HTERT RPE-1 (cell line): Measurements from ENCODE around the gene CTNS.

Experiments
- in situ Hi-C: fragments of 300-500 bp; cut with MboI; formaldehyde crosslinking; loops from 4 replicates; pipeline ENCODE4 v1.14.3; 2020; ENCODE audit warnings: low sequenced_read_pairs

CTNS gene

DNA sequence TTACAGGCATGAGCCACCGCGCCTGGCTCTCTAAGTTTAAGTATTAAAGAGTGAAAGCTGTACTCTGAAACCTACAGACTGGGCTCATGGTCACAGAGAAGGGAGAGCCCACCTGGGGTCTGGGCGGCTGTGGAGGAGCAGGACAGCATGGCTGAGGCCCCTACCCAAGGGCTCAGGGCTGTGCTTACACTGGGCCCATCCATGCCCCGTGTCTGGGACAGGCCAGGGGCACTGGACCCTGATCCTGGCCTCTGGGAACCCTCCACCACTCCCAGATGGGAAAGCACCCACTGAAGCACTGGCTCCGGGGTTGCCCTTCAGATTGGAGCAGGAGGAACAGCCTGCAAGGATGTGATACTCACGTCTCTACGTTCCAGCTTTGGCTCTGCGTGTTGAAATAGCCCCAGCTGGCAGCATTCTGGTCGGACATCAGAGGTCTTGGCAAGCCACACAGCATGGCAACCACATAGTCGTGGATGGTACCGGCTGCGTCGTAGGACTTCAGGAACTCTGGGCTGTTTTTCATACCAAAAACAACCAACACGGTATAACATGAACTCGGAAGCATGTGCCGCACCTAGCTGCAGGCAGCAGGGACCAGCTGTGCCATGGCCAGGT is 13.5 kb upstream of the CTNS start:
- in situ Hi-C loops: no loop called here

DNA sequence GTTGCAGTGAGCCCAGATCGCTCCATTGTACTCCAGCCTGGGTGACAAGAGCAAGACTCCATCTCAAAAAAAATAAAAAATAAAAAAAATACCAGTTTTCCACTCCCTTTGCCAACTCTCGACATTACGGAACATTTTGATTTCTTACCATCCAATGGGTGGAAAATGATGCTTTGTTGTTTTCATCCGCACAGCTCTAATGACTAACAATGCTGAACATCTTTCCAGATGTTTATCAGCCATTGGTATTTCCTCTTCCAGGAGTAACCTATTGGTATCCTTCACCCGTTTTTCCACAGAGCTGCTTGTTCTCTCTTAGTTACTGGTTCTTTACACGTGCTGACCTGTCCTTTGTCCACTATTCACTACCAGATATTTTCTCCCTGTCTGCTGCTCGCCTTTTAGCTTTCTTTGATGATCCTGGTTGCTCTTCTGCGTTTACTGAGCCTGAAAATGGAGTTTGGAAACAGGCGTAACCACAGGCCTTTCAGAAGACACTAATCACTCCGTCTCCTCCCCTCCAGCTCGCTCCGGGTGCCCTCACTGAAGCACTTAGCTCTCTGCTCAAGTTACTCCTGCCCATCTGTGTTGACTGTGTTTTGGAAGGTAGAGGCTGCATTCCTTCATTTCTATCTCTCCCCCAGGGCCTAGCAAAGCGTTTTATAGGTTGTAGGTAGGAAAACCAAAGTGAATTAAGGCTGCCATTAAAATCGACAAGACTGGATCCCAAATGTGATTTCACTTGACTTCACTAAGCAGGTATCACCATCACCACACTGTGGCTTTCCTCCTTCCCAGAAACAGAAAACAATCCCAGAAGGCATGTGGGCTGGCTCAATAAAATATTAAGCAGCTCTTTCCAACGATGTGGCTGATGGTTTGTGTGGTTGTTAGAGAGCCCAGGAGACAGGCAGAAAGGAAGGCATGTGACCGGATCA is 9.5 kb upstream of the CTNS start:
- in situ Hi-C loops: no loop called here

DNA sequence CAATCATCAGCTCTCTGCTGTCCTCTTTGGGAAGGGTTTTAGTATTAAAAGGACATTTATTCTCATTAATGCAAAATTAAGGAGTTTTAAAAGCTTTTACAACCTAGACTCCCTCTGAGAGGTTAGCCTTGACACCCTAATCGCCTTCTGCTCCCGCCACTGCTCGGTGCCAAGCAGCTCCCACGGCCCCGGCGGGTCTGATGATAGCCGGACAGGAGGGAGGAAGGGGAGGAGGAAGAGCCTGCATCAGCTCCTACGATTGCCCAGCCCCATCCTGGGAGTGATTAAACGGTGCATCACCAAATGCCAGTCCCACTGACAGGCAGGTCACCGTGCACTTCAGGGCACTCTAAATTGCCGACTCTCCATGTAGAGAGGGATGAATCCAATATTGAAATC is 8.8 kb upstream of the CTNS start:
- in situ Hi-C loops: no loop called here

DNA sequence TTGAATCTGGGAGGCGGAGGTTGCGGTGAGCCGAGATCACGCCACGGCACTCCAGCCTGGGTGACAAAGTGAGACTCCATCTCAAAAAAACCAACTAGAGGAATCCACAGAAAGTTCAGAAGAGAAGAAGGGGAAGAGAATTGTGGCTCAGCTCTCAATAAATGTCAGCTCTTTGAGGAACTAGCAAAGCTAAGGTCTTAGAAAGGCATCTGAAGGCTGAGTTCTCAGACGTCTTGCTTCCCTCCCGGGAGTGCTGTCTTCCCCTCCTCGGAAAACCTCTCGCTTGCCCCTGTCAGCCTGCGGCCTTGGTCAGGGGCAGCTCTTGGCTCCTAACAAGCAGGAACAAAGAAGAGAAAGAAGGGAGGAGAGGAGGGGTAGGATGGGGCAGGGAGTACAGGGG is 5.8 kb upstream of the CTNS start:
- in situ Hi-C loops: no loop called here

DNA sequence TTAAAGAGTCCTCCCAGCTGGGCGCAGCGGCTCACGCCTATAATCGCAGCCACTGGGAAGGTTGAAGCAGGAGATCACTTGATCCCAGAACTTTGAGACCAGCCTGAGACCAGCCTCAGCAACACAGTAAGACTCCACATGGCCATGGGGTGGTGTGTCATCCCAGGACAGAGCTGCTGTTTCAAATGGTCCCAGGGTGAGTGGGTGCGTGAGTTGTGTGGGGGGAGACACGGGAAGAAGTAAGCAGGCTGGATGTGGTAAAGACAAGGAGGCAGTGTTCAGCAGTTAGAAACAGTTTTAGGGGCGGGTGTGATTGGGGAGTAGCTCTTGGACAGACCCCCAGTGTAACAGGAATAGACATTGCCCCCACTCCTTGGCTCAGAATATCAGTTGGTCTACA is 4.3 kb upstream of the CTNS start:
- in situ Hi-C loops: no loop called here

DNA sequence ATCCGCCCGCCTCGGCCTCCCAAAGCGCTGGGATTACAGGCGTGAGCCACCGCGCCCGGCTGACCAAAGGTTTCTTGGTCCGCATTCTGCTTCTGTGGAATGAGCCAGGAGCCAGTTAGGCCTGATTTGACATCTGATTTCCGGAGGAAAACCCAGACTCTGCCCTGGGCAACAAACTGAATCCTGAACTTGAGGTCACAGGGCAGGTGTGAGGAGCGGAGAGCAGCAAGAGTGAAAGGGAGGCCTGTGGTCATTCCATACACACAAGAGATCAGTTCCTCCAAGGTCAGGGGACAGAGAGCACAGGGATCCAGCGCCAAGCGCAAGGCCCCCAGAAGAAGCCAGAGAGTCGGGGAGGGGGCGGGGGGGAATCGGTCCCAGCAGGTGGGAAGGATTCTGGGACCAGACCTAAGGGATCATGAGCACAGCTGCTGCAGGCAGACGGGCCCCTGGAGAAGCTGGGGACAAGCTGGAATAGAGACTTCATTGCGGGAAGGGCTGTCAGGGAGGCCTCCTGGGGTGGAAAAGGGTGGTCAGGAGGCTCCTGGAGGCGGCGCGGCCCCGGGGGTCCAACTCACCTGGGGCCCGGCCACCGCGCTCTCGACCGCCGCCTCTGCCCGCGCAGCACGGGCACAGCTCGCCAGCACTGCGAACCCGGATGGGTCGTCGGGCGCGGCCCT is 946 bp upstream of the CTNS start:
- in situ Hi-C loops: no loop called here

DNA sequence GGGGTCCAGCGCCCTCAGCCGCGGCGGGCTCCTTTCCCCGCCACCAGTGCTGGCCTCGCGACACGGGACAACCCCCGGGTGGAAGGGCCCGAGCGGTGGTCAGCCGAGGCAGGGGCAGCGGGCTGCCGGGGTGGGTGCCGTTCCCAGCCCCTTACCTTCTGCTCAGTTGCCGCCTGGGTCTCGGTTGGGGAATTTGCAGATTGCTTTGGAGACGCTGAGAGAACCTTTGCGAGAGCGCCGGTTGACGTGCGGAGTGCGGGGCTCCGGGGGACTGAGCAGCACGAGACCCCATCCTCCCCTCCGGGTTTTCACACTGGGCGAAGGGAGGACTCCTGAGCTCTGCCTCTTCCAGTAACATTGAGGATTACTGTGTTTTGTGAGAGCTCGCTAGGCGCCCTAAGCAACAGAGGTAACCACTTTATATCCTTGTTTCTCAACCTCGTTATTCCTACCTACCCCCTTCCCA is 381 bp downstream of the CTNS start:
- in situ Hi-C loops: no loop called here

DNA sequence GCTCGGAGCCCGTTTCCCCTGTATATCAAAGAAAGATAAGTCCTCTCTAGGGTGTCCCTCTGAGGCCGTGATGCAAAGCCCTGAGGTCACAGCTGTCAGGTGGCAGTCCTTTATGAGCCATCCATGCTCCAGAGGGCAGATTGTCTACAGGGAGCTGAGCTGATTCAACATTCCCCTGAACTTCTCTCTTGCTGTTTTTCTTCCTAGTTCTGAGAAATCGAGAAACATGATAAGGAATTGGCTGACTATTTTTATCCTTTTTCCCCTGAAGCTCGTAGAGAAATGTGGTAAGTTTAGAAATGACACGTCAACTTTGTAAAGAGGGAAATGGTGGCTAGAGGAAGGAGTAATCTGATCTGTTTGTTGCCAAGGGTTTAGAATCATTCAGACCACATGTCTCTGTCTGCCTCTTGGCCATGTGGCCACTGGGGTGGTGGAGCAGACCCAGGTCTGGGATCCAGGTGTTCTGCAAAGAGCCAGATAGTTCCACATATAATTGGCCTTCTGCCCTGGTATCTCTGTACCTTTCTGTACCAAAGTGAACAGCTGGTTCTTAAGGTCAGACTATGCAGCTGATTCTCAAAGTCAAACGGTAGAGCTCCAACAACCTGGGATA is 3.5 kb downstream of the CTNS start:
- in situ Hi-C loops: no loop called here

DNA sequence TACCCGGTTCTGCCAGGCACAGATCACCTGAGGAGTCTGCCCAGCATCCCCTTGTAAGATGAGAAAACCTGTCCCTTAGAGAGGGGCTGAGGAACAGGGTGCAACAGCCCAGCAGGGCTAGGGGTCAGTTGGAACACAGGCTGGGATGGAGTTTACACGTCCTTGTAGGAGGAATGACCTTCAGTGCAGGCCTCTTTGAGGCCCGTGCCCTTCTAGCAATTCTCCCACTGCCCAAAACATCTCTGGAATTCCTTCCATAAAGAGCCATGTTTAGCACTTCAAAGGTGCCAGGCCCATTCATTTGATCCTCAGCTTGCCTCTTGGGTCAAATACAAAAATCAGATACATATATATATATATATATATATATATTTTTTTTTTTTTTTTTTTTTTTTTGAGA is 4.5 kb downstream of the CTNS start:
- in situ Hi-C loops: no loop called here

DNA sequence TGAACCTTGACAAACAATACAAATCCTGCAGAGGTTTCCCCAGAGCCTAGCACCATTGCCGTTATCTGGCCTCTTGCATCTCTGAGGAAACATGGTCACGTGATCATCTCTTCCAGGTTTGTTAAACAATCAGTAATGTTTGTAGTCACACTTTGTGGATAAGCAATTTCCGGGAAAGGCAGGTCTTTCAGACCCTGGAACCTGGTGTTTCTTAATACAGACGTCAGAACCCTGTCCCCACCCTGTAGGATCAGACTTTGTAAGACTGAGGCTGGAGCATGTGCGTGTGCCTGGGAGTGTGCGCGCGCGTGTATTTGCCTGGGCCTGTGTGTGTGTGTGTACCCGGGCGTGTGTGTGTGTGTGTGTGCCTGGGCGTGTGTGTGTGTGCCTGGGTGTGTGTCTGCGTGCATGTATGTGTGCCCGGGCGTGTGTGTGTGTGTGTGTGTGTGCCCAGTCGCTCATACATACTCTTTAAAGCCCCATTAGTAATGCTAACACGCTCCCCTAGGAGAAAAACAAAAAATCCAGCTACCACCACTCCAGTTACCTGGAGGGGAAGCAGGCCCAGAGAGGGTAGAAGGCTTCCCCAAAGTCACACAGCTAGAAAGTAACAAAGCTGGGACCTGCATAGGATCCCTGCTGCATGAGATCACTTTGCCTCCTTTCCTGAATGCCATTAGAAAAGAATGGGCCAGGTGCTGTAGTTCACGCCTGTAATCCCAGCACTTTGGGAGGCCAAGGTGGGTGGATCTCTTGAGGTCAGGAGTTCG is 5.3 kb downstream of the CTNS start:
- in situ Hi-C loops: no loop called here

DNA sequence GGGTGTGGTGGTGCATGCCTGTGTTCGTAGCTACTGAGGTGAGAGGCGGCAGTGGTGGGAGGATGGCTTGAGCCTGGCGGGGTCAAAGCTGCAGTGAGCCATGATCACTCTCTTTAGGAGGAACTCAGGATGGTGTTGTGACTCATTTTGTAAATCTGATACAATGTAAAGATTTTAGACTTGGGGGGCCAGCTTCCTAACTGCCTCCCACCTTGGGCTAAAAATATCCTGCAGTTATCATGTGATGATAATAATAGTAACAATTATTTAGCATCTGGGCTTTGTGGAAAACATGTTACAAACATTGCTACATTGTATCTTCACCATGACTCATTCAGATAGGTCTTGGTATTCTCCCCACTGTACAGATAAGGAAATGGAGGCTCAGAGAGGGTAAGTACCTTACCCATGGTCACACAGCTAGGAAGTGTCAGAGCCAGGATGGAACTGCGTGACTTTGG is 7.4 kb downstream of the CTNS start:
- in situ Hi-C loops: no loop called here

DNA sequence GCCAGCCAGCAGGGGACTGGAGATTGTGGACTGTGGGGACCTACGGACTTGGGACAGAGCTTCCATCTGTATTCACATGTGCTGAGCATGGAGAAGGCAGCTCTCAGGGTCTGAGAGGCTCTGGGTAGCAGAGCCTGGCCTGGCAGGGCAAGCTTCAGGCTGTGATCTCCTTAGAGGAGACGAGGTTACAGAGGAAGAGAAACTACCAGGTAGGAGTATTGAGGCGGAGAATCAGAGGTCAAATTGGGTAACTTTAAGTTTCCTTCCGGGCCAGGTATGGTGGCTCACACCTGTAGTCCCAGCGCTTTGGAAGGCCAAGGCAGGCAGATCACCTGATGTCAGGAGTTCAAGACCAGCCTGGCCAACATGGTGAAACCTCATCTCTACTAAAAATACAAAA is 8.8 kb downstream of the CTNS start:
- in situ Hi-C loops: no loop called here

DNA sequence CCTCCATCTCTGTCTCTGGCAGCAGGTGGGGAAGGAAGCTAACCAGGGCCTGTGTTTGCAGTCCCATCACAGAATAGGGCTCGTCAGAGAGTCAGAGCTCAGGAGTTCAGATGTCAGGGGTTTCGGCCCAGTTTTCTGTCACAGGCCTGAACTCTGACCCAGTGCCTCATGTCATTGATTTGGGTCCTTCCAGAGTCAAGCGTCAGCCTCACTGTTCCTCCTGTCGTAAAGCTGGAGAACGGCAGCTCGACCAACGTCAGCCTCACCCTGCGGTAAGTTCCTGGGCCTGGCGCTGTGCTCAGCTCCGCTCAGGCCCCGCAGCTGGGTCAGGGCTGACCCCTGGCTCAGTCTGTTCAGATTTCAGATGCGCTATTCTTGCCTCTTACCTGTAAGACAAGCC is 10.7 kb downstream of the CTNS start:
- in situ Hi-C loops: no loop called here

DNA sequence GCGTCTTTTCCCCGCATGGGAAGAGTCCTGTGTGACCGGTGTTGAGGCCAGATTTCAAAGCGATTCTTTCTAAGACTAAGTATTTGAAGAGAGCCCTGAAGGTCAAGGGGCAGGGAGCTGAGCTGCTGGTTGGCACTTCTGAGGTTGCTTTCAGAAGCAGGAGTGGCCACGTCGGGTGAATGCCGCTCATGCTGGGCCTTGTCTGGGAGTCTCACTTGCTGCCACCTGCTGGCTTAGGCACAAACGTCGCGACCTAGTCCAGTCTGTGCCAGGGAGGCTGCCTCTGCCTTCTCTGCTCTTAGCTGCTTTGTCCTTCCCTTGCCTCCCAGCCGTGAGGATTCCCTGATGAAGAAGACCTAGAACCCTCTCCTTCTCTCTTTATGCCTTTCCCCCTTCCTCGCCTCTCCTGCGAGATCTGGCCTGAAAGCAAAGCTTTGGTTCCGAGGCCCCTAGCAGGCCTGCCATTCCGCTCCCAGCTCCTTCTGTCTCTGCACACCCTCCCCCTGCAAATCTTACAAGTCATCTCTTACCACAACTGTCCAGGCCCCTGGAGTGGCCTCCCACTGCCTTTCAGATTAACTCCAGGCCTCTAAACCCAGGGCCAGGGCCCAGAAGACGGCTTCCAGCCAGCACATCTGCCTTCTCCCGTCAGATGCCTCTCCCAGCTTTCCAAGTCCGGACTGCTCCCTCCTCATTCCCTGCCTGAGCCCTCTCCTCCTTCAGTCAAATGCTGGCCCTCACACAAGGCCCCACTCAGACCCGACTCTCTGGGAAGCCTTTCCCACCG is 11.4 kb downstream of the CTNS start:
- in situ Hi-C loops: no loop called here

DNA sequence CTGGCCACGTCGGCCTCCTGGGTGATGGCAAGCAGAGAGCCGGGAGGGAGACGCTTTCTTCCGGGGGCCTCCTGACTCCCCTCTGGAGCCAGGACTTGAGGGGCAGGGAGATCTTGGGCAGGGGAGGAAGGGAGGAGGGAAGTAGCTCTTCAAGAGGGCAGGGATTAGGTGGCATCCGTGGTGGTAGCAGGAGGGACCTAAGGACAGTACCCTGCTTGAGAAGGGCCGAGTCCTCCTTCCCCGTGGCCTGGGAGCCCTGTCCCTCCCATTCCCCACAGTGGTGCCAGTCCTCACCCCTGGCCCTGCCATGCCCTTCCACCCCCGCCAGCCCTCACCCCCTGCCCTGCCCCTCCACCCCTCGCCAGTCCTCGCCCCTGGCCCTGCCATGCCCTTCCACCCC is 19.2 kb downstream of the CTNS start:
- in situ Hi-C loops: no loop called here

DNA sequence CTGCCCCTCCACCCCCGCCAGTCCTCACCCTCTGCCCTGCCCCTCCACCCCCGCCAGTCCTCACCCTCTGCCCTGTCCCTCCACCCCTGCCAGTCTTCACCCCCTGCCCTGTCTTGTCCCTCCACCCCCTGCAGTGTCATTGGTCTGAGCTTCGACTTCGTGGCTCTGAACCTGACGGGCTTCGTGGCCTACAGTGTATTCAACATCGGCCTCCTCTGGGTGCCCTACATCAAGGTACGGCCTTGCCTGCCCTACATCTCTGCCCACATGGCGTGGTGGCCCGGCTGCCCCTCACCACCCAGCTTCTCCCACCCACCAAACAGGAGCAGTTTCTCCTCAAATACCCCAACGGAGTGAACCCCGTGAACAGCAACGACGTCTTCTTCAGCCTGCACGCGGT is 19.8 kb downstream of the CTNS start:
- in situ Hi-C loops: no loop called here

DNA sequence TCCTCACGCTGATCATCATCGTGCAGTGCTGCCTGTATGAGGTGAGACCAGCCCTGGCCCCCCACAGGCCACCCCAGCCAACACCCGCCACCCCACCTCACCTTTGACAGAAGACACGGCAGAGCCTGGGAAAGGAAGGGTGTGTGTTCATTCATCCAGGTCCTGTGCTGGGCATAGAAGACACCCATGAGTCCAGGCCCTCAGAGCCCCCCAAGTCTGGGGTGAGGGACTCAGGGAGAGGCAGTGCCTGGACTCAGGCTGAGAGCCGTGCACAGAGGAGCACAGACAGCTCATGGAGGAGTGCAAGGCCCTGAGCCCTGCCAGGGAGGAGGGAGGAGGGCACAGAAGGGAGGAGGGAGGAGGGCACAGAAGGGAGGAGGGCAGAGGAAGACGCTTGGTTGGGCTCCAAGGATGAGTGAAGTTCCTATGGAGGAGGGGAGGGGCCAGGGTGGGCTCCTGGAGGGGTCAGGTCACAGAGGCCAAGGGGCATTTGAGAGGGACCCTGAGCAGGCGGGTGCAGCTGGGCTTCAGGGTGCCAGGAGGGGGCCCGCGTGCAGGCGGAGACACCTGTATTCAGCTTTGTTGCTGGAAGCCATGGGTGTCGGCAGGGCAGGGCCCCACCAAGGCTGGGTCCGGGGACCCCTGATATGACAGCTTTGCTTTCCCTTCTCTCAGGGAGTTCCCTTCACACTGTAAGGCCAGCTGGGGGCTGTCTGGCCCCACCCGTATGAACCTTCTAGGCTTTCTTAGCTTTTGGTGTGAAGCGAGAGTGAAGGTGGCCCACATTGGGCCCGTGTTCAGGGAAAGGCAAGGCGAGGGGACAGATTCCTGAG is 20.4 kb downstream of the CTNS start:
- in situ Hi-C loops: no loop called here

DNA sequence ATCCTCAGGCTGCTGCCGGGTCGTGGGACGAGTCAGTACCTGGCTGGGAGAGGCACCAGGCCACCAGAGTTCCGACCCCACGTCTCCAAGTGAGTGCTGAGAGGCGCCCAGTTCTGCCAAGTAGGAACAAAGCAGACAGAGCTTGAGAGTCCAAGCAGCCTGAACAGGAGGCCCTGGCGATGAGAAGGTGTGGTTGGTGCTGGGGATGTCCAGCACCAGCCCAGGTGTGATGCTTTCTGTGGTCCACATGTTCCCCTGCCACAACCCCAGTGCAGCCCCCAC is 21.0 kb downstream of the CTNS start:
- in situ Hi-C loops: no loop called here
